ENCODE data around the gene BCAP29.

Gene BCAP29

GRCh38 chr7:107631588-107632491, 51.8 kb downstream of the BCAP29 start:
- ChIA-PET POLR2A (no interaction called here), CTCF (interaction anchor here (1.0 kb wide), 1 partner anchor 21 kb away, joined by 3 read pairs; no protein-coding TSS in a partner anchor)
- no peaks in the 10 kb centered on the region for H3K36me3 ChIP-seq (ENCODE audit: control insufficient read depth in 2 of 2, insufficient read depth in 1 of 2, low read length in 2 of 2)
- H3K4me1 ChIP-seq (ENCODE audit: control insufficient read depth, insufficient read depth, low read length) = no peaks in the 10 kb centered on the region
- TF ChIP-seq ZNF549 (tag by site-specific recombination; IDR thresholded peaks at IDR 0.05) (no peak), ZNF704 (tag by site-specific recombination; IDR thresholded peaks at IDR 0.05) (no peak), ZSCAN4 (tag by site-specific recombination; IDR thresholded peaks at IDR 0.05) (no peak), EGR2 (tag by site-specific recombination; IDR thresholded peaks at IDR 0.05; ENCODE audit: low read depth) (no peak)
- H3K4me3 ChIP-seq (ENCODE audit: low read depth, low read length) = no peak overlapping the region
- H3K9me3 ChIP-seq (ENCODE audit: control insufficient read depth, insufficient read depth, low read depth, low read length) = no peaks in the 10 kb centered on the region
- H3K27ac ChIP-seq (ENCODE audit: extremely low read depth, low read depth, low read length) = no peak overlapping the region

- CTCF ChIA-PET = interaction anchor here (1.0 to 1.5 kb wide), 2 partner anchors 22 to 243 kb away, joined by 3 to 4 read pairs; no protein-coding TSS in a partner anchor
Measured at GRCh38 chr7:107632492-107632865, 52.4 kb downstream of the BCAP29 start.

GRCh38 chr7:107638594-107638993, 58.5 kb downstream of the BCAP29 start:
- no peaks in the 10 kb centered on the region for H3K9me3 ChIP-seq (ENCODE audit: control insufficient read depth, insufficient read depth, low read depth, low read length)
- no peak overlapping the region for H3K27ac ChIP-seq (ENCODE audit: extremely low read depth, low read depth, low read length)
- ChIA-PET CTCF (interaction anchor here (0.6 kb wide), 1 partner anchor 77 kb away, joined by 3 read pairs; no protein-coding TSS in a partner anchor), POLR2A (no interaction called here)
- no peak overlapping the region for H3K4me3 ChIP-seq (ENCODE audit: low read depth, low read length)
- no peaks in the 10 kb centered on the region for H3K4me1 ChIP-seq (ENCODE audit: control insufficient read depth, insufficient read depth, low read length)
- no peak for TF ChIP-seq TRIM28 (IDR thresholded peaks at IDR 0.05; ENCODE audit: borderline replicate concordance, low read length)
- no peak for TF ChIP-seq ZNF175 (tag by site-specific recombination; IDR thresholded peaks at IDR 0.05)
- no peak for TF ChIP-seq ZSCAN18 (tag by site-specific recombination; IDR thresholded peaks at IDR 0.05)
- TF ChIP-seq ZNF830 (tag by site-specific recombination; IDR thresholded peaks at IDR 0.05; ENCODE audit: low read depth) = no peak
- TF ChIP-seq ZNF621 (tag by site-specific recombination; IDR thresholded peaks at IDR 0.05) = no peak
- TF ChIP-seq ELK4 (IDR thresholded peaks at IDR 0.05; ENCODE audit: borderline replicate concordance, low read depth, low read length) = no peak
- TF ChIP-seq ZNF266 (tag by site-specific recombination; IDR thresholded peaks at IDR 0.05; ENCODE audit: low read depth) = no peak
- TF ChIP-seq ZIC2 (tag by site-specific recombination; IDR thresholded peaks at IDR 0.05) = no peak
- H3K36me3 ChIP-seq (ENCODE audit: control insufficient read depth in 2 of 2, insufficient read depth in 1 of 2, low read length in 2 of 2) = no peaks in the 10 kb centered on the region

More at GRCh38 chr7:107632492-107632865, 52.4 kb downstream of the BCAP29 start:
- H3K36me3 ChIP-seq (ENCODE audit: control insufficient read depth in 2 of 2, insufficient read depth in 1 of 2, low read length in 2 of 2) = no peaks in the 10 kb centered on the region
- H3K4me1 ChIP-seq (ENCODE audit: control insufficient read depth, insufficient read depth, low read length) = no peaks in the 10 kb centered on the region
- H3K4me3 ChIP-seq (ENCODE audit: low read depth, low read length) = no peak overlapping the region
- no peak for TF ChIP-seq ZNF140 (tag by site-specific recombination; IDR thresholded peaks at IDR 0.05)
- H3K27ac ChIP-seq (ENCODE audit: extremely low read depth, low read depth, low read length) = no peak overlapping the region
- POLR2A ChIA-PET = no interaction called here
- no peaks in the 10 kb centered on the region for H3K9me3 ChIP-seq (ENCODE audit: control insufficient read depth, insufficient read depth, low read depth, low read length)

All from HEK293 (cell line).